Keratinocyte (primary cell): ENCODE results near the gene SPDYE4. TPM values are rescaled to one million over a fixed set of nuclear protein-coding genes. Genes with fewer than 3 reads are reported as not detected.

Source experiments
- DNase-seq: peaks from one replicate; pipeline ENCODE4 v3.0.0-alpha.2; 2011; ENCODE audit warnings: low read depth, missing footprints, low spot score
- FAIRE-seq: peaks from 2 replicates; lab custom pipeline; 2011; peaks lifted over from hg19 to GRCh38; lab: Jason Lieb, UNC
- H2AFZ ChIP-seq: 2 replicates; pipeline ENCODE4 v1.6.0; 2012; ENCODE audit warnings: low read length, control low read depth, inconsistent platforms; ENCODE audit not compliant: control insufficient read depth
- H3K27ac ChIP-seq: 2 replicates; pipeline ENCODE4 v1.5.1; 2011; ENCODE audit warnings: low read length; ENCODE audit not compliant: control insufficient read depth, insufficient read depth
- H3K27me3 ChIP-seq: 3 replicates; pipeline ENCODE4 v1.6.0; 2011; ENCODE audit warnings: low read length; ENCODE audit not compliant: control insufficient read depth, insufficient read depth; ENCODE audit errors: extremely low read depth
- H3K36me3 ChIP-seq, 2 experiments: 2 replicates in 1 of 2; 3 replicates in 1 of 2; pipeline ENCODE4 v1.5.1; 2011; ENCODE audit warnings: low read length in 2 of 2, mild to moderate bottlenecking in 1 of 2; ENCODE audit not compliant: control insufficient read depth in 2 of 2, insufficient read depth in 2 of 2; ENCODE audit errors: extremely low read depth in 1 of 2
- H3K4me1 ChIP-seq: 3 replicates; pipeline ENCODE4 v1.5.1; 2011; ENCODE audit warnings: low read length; ENCODE audit not compliant: control insufficient read depth, insufficient read depth; ENCODE audit errors: extremely low read depth
- H3K4me2 ChIP-seq: 3 replicates; pipeline ENCODE4 v1.6.0; 2011; ENCODE audit warnings: low read depth, low read length; ENCODE audit not compliant: control insufficient read depth, insufficient read depth; ENCODE audit errors: extremely low read depth
- H3K4me3 ChIP-seq, 3 experiments: fragments of 200-600 bp in 1 of 3; sonication (generic) in 1 of 3; 2 replicates in 2 of 3; 3 replicates in 1 of 3; pipeline ENCODE4 v1.5.1; 2011 to 2016; ENCODE audit warnings: low read length in 3 of 3, mild to moderate bottlenecking in 3 of 3, control low read depth in 2 of 3, inconsistent platforms in 1 of 3, low read depth in 1 of 3, mixed read lengths in 1 of 3, mixed run types in 1 of 3, moderate library complexity in 1 of 3; ENCODE audit not compliant: control insufficient read depth in 2 of 3, insufficient read depth in 2 of 3; ENCODE audit errors: extremely low read depth in 1 of 3
- H3K79me2 ChIP-seq: 2 replicates; pipeline ENCODE4 v1.6.0; 2012; ENCODE audit warnings: low read length; ENCODE audit not compliant: control insufficient read depth, insufficient read depth
- H3K9ac ChIP-seq: 3 replicates; pipeline ENCODE4 v1.6.0; 2011; ENCODE audit warnings: low read length; ENCODE audit not compliant: control insufficient read depth, insufficient read depth; ENCODE audit errors: extremely low read depth
- H3K9me1 ChIP-seq: 3 replicates; pipeline ENCODE4 v1.6.0; 2011; ENCODE audit warnings: low read length; ENCODE audit not compliant: control insufficient read depth, insufficient read depth; ENCODE audit errors: extremely low read depth
- H3K9me3 ChIP-seq: 2 replicates; pipeline ENCODE4 v1.5.1; 2012; ENCODE audit warnings: low read depth, low read length; ENCODE audit not compliant: control insufficient read depth
- H4K20me1 ChIP-seq: 3 replicates; pipeline ENCODE4 v1.6.0; 2011; ENCODE audit warnings: low read length; ENCODE audit not compliant: control insufficient read depth, insufficient read depth; ENCODE audit errors: extremely low read depth
- EZH2 ChIP-seq: IDR thresholded peaks from one replicate; pipeline ENCODE4 v1.6.1; 2012; ENCODE audit warnings: inconsistent platforms, mild to moderate bottlenecking, low read length, moderate library complexity
- dilution Hi-C: fragments of 300-500 bp; cut with MboI; formaldehyde crosslinking; loops from one replicate; pipeline ENCODE4 v1.7.0; 2020; ENCODE audit warnings: low sequenced_read_pairs; ENCODE audit not compliant: extremely low pct_ligation_motif_present
- polyA plus RNA-seq, 5 experiments: library from polyadenylated mRNA; depleted of rRNA in 3 of 5; stranded (reverse) in 3 of 5; stranded (forward) in 1 of 5; unstranded in 1 of 5; fragments of >200 nt; gene quantifications; 1 replicate in 1 of 5; 2 replicates in 3 of 5; 3 replicates in 1 of 5; pipeline versions ENCODE4 v1.2.1 to v1.2.3, GENCODE V29; 2011 to 2012; ENCODE audit warnings: missing spikeins in 2 of 5, low read depth in 1 of 5, low replicate concordance in 1 of 5
- TF ChIP-seq, protein P1 (sequence below), 3 experiments: IDR thresholded peaks in 1 of 3; conservative IDR thresholded peaks in 1 of 3; optimal IDR thresholded peaks in 1 of 3; 2 replicates in 2 of 3; 3 replicates in 1 of 3; pipeline versions ENCODE3 to v1.5.1; 2011; ENCODE audit warnings: low read length in 3 of 3, mild to moderate bottlenecking in 3 of 3, moderate library complexity in 2 of 3, control low read depth in 1 of 3, inconsistent platforms in 1 of 3; ENCODE audit not compliant: insufficient read depth in 2 of 3; ENCODE audit errors: extremely low read depth in 1 of 3

The SPDYE4 gene
- polyA plus RNA-seq, 1 donor (not counting 4 experiments of a cell fraction or from before 2014, with no cell fraction given), result not detected

DNA sequence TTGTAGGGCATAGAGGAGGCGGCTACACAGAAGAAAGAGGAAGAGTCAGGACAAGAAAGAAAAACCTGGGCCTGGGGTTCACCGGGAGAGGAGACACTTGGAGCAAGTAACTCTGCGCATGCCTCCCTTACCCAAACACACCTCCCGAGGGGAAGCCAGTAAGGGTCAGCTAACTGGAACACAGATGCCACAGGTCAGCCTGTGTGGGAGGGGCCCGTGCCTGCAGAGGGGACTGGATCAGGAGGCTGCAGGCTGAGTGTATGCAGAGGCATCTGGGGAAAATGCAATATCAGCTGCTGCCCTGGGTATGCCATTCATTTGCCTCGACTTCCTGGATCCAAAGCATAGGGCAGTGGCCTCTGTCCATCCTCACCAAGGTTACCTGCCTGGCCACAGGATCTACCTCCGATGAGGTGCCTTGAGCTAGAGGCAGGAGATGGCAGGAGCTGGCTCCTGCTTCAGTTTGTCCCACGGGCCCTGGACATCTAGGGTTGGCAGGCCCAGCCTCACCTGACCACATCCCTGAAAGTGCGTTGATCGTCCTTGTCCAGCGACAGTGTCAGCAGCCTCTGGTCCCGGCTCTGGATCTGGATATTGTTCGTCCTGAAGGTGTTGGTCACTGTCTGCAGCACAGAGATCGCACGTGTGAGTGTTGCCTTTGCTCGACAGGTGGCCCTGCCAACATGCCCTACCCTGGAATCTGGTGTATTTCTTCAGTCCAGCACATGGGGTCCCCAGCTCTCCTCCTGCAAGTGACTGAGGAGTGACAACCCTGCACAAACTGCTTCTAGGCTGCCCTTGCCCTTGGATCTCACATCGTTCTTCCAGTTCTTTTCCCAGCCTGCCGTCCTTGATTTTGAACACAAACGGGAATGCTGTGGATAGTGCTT is 45.4 kb upstream of the SPDYE4 start:
- dilution Hi-C loops, result no loop called here
- H3K9me3 ChIP-seq, result no peaks in the 10 kb centered on the region
- DNase-seq (no peak), FAIRE-seq (no peak)
- H3K36me3 ChIP-seq, result no peaks in the 10 kb centered on the region
- H2AFZ ChIP-seq, result no peak overlapping the region
- H3K27ac ChIP-seq, result no peak overlapping the region
- H3K4me3 ChIP-seq, result no peak overlapping the region
- H3K27me3 ChIP-seq, result peaks cover 2% of the 10 kb centered on the region
- H3K9me1 ChIP-seq, result no peaks in the 10 kb centered on the region
- H3K79me2 ChIP-seq, result no peaks in the 10 kb centered on the region
- no peak for TF ChIP-seq EZH2
- TF ChIP-seq, protein P1, sequence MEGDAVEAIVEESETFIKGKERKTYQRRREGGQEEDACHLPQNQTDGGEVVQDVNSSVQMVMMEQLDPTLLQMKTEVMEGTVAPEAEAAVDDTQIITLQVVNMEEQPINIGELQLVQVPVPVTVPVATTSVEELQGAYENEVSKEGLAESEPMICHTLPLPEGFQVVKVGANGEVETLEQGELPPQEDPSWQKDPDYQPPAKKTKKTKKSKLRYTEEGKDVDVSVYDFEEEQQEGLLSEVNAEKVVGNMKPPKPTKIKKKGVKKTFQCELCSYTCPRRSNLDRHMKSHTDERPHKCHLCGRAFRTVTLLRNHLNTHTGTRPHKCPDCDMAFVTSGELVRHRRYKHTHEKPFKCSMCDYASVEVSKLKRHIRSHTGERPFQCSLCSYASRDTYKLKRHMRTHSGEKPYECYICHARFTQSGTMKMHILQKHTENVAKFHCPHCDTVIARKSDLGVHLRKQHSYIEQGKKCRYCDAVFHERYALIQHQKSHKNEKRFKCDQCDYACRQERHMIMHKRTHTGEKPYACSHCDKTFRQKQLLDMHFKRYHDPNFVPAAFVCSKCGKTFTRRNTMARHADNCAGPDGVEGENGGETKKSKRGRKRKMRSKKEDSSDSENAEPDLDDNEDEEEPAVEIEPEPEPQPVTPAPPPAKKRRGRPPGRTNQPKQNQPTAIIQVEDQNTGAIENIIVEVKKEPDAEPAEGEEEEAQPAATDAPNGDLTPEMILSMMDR (optimal IDR thresholded peaks at IDR 0.05 in 1 of 3, IDR thresholded peaks at IDR 0.05 in 1 of 3, conservative IDR thresholded peaks at IDR 0.05 in 1 of 3; ENCODE audit: extremely low read depth in 1 of 3, insufficient read depth in 2 of 3, low read length in 3 of 3), result no peak
- H3K4me2 ChIP-seq, result no peak overlapping the region
- H4K20me1 ChIP-seq, result no peaks in the 10 kb centered on the region
- no peak overlapping the region for H3K9ac ChIP-seq
- peaks cover 2% of the 10 kb centered on the region for H3K4me1 ChIP-seq

DNA sequence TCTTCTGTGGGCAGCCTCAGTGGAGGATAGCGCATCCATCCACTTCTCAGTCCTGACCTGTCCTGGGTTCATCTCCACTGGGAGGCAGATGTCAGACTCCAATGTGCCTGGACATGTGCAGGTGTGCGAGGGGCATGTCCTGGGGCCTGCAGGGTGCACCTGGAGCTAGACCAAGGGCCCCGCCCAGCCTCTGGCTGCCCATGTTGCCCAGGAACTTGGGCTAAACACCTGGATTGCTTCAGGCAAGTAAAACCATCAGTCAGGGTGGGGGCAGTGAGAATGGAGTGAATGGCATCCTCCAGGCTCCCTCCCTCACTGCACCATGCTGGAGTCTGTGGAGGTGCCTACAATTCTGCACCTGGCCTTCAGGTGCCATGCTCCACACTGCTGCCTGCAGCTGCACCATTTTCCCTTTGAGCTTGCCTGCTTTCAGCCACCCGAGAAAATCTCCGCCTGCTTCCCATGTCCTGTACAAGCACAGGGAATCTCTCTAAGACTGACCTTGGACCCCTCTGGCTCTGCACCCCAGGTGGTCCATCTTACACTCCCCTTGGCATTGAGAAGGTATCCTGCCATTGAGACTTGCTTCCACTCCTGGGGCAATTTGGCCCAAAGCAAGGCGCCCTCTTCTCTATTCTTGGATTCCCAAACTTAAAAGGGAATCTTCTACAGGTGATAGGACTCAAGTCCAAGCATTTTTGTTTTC is 42.9 kb upstream of the SPDYE4 start:
- H3K79me2 ChIP-seq, result no peaks in the 10 kb centered on the region
- no peaks in the 10 kb centered on the region for H3K9me1 ChIP-seq
- H3K36me3 ChIP-seq, result no peaks in the 10 kb centered on the region
- H3K4me3 ChIP-seq, result no peak overlapping the region
- TF ChIP-seq EZH2, result no peak
- TF ChIP-seq, protein P1 (optimal IDR thresholded peaks at IDR 0.05 in 1 of 3, IDR thresholded peaks at IDR 0.05 in 1 of 3, conservative IDR thresholded peaks at IDR 0.05 in 1 of 3; ENCODE audit: extremely low read depth in 1 of 3, insufficient read depth in 2 of 3, low read length in 3 of 3), result no peak
- no peak overlapping the region for H3K9ac ChIP-seq
- FAIRE-seq (no peak), DNase-seq (no peak)
- no peaks in the 10 kb centered on the region for H3K9me3 ChIP-seq
- no peak overlapping the region for H2AFZ ChIP-seq
- H4K20me1 ChIP-seq, result no peaks in the 10 kb centered on the region
- H3K4me2 ChIP-seq, result no peak overlapping the region
- H3K27ac ChIP-seq, result no peak overlapping the region
- dilution Hi-C loops, result no loop called here
- H3K4me1 ChIP-seq, result peaks cover 2% of the 10 kb centered on the region
- H3K27me3 ChIP-seq, result peaks cover 11% of the 10 kb centered on the region
